Limb (tissue), 2 donors: ENCODE results near the gene NINL.

ENCODE experiments used
- DNase-seq, 2 donors: peaks; one replicate each; pipeline ENCODE4 v3.0.0-alpha.2; 2016; ENCODE audit errors: extremely low spot score in 2 of 2

The NINL gene

GRCh38 chr20:25418776-25419175 lies 166.6 kb downstream of the NINL start:
- no peak for DNase-seq

- DNase-seq = no peak
Measured at GRCh38 chr20:25408890-25409289, 176.4 kb downstream of the NINL start.

GRCh38 chr20:25408170-25408547 lies 177.2 kb downstream of the NINL start:
- no peak for DNase-seq

DNA sequence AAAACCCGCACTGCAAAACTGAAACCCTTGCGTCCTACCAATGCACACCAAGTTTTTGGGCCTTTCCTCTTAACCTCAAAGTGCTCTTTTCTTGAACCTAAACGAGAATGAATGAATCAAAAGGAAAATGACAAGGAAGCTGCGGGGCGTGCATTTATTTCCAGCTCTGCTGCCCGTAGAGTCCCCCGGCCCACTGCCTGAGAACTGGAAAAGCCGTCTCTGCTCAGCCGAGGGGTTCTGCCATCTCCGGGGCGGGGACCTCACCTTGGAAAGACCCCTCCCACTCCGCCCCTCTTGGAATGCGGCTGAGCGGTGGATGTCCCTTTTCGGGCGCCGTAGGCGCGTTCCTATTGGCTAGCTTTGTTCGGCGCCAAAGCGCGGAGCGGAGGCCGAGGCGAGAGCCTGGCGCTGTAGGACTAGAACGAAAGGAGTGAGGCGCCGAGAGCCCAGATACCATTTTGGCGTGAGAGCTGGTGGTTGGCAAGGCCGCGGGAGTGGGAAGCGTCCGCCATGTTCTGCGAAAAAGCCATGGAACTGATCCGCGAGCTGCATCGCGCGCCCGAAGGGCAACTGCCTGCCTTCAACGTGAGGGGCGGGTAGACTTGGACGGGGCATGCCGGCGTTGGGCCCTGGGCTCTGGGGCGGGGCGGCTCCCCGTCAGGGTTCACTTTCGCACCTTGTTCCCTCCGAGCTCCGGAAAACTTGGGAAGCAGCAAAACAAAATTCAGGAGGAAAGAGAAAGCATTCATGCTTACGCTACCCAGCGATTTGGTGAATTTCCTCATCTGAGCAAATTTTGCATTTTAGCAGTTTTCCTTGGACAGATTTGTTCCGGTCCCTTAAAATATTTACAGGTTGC lies 177.8 kb downstream of the NINL start, which contains the start of gene GINS1:
TSS of gene GINS1 (plus strand) at position 363 of the 859 bp plus-strand sequence. CDS start at position 511, 148 bp downstream.
- DNase-seq = peak; percentile 89 to 95
